Measurements from ENCODE around the gene TBC1D4. TPM values are rescaled to one million over a fixed set of nuclear protein-coding genes. Genes with fewer than 3 reads are reported as not detected.
"Not testable (repeated sequence)": the region's sequence is repeated elsewhere in the genome, so short reads cannot be mapped to it uniquely, and the experiment has no call there.

TBC1D4 gene
- total RNA-seq, 1 donor from 2014 or later = 4.8 TPM

DNA sequence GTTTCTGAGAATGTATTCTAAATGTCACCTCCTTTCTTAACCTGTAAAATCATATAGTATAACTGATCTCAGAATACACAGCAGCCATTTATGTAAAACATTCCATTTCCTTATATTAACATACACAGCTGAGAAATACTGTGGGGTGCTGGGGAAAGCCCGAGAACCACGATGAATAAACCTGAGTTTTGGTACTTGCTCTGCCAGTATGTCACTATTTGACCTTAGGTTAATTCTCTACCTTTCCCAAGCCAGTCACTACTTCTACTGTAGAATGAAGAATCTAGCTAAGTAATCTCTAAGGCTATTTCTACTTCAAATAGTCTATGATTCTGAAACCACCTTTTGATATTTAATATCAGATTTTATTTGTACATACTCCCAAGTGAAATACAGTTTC is 173.7 kb downstream of the TBC1D4 start:
- Mint-ChIP-seq H3K4me1 (ENCODE audit: low read depth, unreplicated experiment) (no peaks in the 10 kb centered on the region), H3K27ac (ENCODE audit: unreplicated experiment) (no peak overlapping the region), H3K27me3 (ENCODE audit: unreplicated experiment) (no peaks in the 10 kb centered on the region)

DNA sequence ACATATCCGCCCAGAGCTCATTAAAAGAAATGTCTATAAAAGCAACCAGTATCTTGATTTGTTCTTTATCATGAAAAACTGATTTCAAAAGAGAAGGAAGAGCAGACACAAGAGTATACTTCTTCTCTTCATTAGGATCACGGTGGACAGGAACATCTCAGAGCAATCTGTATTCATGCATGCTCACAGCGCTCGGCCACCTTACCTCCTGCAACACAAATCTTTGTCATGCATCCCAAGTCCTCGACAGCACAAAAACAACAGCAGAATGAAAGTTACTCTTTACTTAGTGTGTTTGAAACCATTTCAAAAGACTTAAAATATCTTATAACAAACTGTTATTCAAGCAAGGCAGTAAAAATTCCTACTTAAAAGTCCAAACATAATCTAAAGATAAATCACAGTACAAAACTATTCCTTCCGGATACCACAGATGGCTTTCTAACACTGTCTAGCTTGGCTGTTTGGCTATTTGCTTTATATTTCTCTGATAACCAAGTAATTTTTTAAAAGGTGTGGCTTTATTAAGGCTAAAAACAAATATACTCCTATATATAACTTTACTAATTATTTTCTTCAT is 174.5 kb downstream of the TBC1D4 start:
- H3K27ac Mint-ChIP-seq (ENCODE audit: unreplicated experiment) = no peak overlapping the region

More for the DNA sequence above, 173.7 kb downstream of the TBC1D4 start:
- Mint-ChIP-seq H3K4me3 (ENCODE audit: unreplicated experiment) (no peak overlapping the region), H3K9me3 (ENCODE audit: unreplicated experiment) (no peaks in the 10 kb centered on the region), H3K36me3 (ENCODE audit: unreplicated experiment) (no peaks in the 10 kb centered on the region)
- TF ChIP-seq, protein P1, sequence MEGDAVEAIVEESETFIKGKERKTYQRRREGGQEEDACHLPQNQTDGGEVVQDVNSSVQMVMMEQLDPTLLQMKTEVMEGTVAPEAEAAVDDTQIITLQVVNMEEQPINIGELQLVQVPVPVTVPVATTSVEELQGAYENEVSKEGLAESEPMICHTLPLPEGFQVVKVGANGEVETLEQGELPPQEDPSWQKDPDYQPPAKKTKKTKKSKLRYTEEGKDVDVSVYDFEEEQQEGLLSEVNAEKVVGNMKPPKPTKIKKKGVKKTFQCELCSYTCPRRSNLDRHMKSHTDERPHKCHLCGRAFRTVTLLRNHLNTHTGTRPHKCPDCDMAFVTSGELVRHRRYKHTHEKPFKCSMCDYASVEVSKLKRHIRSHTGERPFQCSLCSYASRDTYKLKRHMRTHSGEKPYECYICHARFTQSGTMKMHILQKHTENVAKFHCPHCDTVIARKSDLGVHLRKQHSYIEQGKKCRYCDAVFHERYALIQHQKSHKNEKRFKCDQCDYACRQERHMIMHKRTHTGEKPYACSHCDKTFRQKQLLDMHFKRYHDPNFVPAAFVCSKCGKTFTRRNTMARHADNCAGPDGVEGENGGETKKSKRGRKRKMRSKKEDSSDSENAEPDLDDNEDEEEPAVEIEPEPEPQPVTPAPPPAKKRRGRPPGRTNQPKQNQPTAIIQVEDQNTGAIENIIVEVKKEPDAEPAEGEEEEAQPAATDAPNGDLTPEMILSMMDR (IDR thresholded peaks at IDR 0.05; ENCODE audit: partially characterized antibody, unreplicated experiment) = no peak
- DNase-seq = no peak

DNA sequence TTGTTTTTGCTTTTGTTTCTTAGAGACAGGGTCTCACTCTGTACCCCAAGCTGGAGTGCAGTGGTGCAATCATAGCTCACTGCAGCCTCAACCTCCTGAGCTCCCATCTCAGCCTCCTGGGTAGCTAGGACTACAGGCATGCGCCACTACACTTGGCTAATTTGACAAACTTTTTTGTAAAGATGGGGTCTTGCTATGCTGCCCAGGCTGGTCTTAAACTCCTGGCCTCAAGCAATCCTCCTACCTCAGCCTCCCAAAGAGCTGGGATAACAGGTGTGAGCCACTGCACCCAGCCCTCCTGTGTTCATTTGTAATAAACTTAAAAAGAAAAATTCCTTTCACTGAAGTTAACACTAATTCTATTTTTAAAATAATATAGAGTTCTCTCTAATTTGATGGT is 175.0 kb downstream of the TBC1D4 start:
- H3K9me3 Mint-ChIP-seq (ENCODE audit: unreplicated experiment) = not testable (repeated sequence)

More for the DNA sequence above, 174.5 kb downstream of the TBC1D4 start:
- no peaks in the 10 kb centered on the region for H3K9me3 Mint-ChIP-seq (ENCODE audit: unreplicated experiment)
- no peaks in the 10 kb centered on the region for H3K27me3 Mint-ChIP-seq (ENCODE audit: unreplicated experiment)
- no peak overlapping the region for H3K4me3 Mint-ChIP-seq (ENCODE audit: unreplicated experiment)
- DNase-seq = no peak
- TF ChIP-seq, protein P1 (IDR thresholded peaks at IDR 0.05; ENCODE audit: partially characterized antibody, unreplicated experiment) = no peak
- no peaks in the 10 kb centered on the region for H3K36me3 Mint-ChIP-seq (ENCODE audit: unreplicated experiment)
- no peaks in the 10 kb centered on the region for H3K4me1 Mint-ChIP-seq (ENCODE audit: low read depth, unreplicated experiment)

DNA sequence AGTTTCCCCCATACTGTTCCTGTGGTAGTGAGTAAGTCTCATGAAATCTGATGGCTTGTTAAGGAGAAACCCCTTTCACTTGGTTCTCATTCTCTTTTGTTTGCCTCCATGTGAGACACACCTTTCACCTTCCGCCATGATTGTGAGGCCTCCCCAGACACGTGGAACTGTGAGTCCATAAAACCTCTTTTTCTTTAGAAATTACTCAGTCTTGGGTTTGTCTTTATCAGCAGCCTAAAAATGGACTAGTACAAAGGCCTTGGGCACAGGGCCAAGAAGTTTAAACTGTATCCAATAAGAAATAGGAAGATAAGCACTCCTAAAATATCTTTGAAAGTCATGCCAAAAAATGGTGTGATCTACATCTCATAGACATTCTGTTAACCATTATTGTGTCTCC is 176.9 kb downstream of the TBC1D4 start:
- H3K4me3 Mint-ChIP-seq (ENCODE audit: unreplicated experiment) = no peak overlapping the region
- TF ChIP-seq, protein P1 (IDR thresholded peaks at IDR 0.05; ENCODE audit: partially characterized antibody, unreplicated experiment) = no peak
- H3K27me3 Mint-ChIP-seq (ENCODE audit: unreplicated experiment) = no peaks in the 10 kb centered on the region
- DNase-seq = no peak
- H3K9me3 Mint-ChIP-seq (ENCODE audit: unreplicated experiment) = no peaks in the 10 kb centered on the region
- H3K27ac Mint-ChIP-seq (ENCODE audit: unreplicated experiment) = no peak overlapping the region
- H3K36me3 Mint-ChIP-seq (ENCODE audit: unreplicated experiment) = no peaks in the 10 kb centered on the region
- no peaks in the 10 kb centered on the region for H3K4me1 Mint-ChIP-seq (ENCODE audit: low read depth, unreplicated experiment)

More for the DNA sequence above, 175.0 kb downstream of the TBC1D4 start:
- H3K27me3 Mint-ChIP-seq (ENCODE audit: unreplicated experiment); H3K4me1 Mint-ChIP-seq (ENCODE audit: low read depth, unreplicated experiment); H3K27ac Mint-ChIP-seq (ENCODE audit: unreplicated experiment); H3K36me3 Mint-ChIP-seq (ENCODE audit: unreplicated experiment); H3K4me3 Mint-ChIP-seq (ENCODE audit: unreplicated experiment); DNase-seq: not testable (repeated sequence)

DNA sequence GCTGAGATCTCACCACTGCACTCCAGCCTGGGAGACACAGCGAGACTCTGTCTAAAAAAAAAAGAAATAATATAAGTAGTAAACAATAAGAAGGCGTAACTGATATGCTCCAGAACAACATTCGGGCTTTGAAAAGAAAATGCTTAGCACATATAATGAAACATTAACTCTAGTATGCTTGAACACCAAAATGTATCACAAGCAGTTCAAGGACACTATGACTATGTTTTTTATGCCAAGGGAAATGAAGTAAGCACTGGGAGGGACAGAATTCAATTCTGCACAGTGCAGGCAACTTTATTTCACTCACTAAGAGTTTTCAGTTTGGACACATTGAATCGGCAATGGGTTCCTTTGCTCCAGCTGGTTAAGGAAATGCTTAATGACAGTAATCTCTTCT is 178.7 kb downstream of the TBC1D4 start:
- no peaks in the 10 kb centered on the region for H3K9me3 Mint-ChIP-seq (ENCODE audit: unreplicated experiment)
- H3K27me3 Mint-ChIP-seq (ENCODE audit: unreplicated experiment) = no peaks in the 10 kb centered on the region
- TF ChIP-seq, protein P1 (IDR thresholded peaks at IDR 0.05; ENCODE audit: partially characterized antibody, unreplicated experiment) = no peak
- H3K4me3 Mint-ChIP-seq (ENCODE audit: unreplicated experiment) = no peak overlapping the region
- H3K4me1 Mint-ChIP-seq (ENCODE audit: low read depth, unreplicated experiment) = peaks cover 3% of the 10 kb centered on the region
- no peak overlapping the region for H3K27ac Mint-ChIP-seq (ENCODE audit: unreplicated experiment)
- DNase-seq = no peak
- no peaks in the 10 kb centered on the region for H3K36me3 Mint-ChIP-seq (ENCODE audit: unreplicated experiment)

All from glutamatergic neuron (in vitro differentiated cells).